Colonic mucosa (tissue), 4 donors: ENCODE results near the gene PLS3. TPM values are rescaled to one million over a fixed set of nuclear protein-coding genes. Genes with fewer than 3 reads are reported as not detected.

ENCODE experiments used
- DNase-seq: peaks from one replicate; pipeline ENCODE4 v3.0.0-alpha.2; 2020
- H3K27ac ChIP-seq: fragments of 200-600 bp; one replicate; pipeline ENCODE4 v1.8.0; 2021
- H3K27me3 ChIP-seq: fragments of 200-600 bp; one replicate; pipeline ENCODE4 v1.8.0; 2021
- H3K36me3 ChIP-seq: fragments of 200-600 bp; one replicate; pipeline ENCODE4 v1.8.0; 2021
- H3K4me1 ChIP-seq: fragments of 200-600 bp; one replicate; pipeline ENCODE4 v1.8.0; 2021; ENCODE audit warnings: mild to moderate bottlenecking
- H3K4me3 ChIP-seq: fragments of 200-600 bp; one replicate; pipeline ENCODE4 v1.8.0; 2021
- H3K9ac ChIP-seq, 2 donors: one replicate each; pipeline ENCODE4 v1.7.0; 2013; ENCODE audit warnings: control low read depth in 2 of 2, low read depth in 2 of 2, low read length in 2 of 2
- H3K9me3 ChIP-seq: fragments of 200-600 bp; one replicate; pipeline ENCODE4 v1.8.0; 2021
- CTCF ChIP-seq: fragments of 200-600 bp; IDR thresholded peaks from one replicate; pipeline ENCODE4 v1.8.0; 2022; ENCODE audit warnings: antibody characterized with exemption, mild to moderate bottlenecking
- intact Hi-C: fragments of 100-400 bp; cut with DNase I; formaldehyde crosslinking; loops from one replicate; pipeline ENCODE4 v1.14.1; 2022
- total RNA-seq, 2 donors: library from RNA; stranded (reverse); fragmentation: NEBNext Ultra II Directional in 1 of 2; extraction: Animal tissue kit (Norgen Biotek cat#: 25700) in 1 of 2; gene quantifications; one replicate each; pipeline ENCODE4 v1.2.1, GENCODE V29; 2021
- donor health status: healthy.
- donor health status: DM: no; HTN: no; CAD: no.
- donor health status: DM: no; HTN: no; CAD: no.

Gene PLS3
- total RNA-seq, 2 donors from 2014 or later = 23.8 to 33.0 TPM

- Histone ChIP-seq H3K9me3 (no peaks in the 10 kb centered on the region), H3K4me1 (no peaks in the 10 kb centered on the region), H3K4me3 (peak overlapping the region; percentile 52), H3K27me3 (peaks cover 27% of the 10 kb centered on the region), H3K9ac (peak overlapping the region in 1 of 2 donors; percentile 26), H3K27ac (peak overlapping the region; percentile 65), H3K36me3 (no peaks in the 10 kb centered on the region)
- peak; percentile 24 for DNase-seq
- intact Hi-C loops = no loop called here
- no peak for TF ChIP-seq CTCF
Observed at GRCh38 chrX:115560211-115560977, 580 bp upstream of the PLS3 start.

- Histone ChIP-seq H3K27ac (peak overlapping the region; percentile 65), H3K9me3 (no peaks in the 10 kb centered on the region), H3K4me1 (no peaks in the 10 kb centered on the region), H3K4me3 (peak overlapping the region; percentile 52), H3K27me3 (peaks cover 27% of the 10 kb centered on the region), H3K9ac (peak overlapping the region; percentile 7 to 53), H3K36me3 (no peaks in the 10 kb centered on the region)
- peak; percentile 29 for DNase-seq
- TF ChIP-seq CTCF = no peak
- intact Hi-C loops = no loop called here
Observed at GRCh38 chrX:115561605-115562479, 868 bp downstream of the PLS3 start.

- H3K27ac ChIP-seq = no peak overlapping the region
- intact Hi-C loops = no loop called here
- H3K4me3 ChIP-seq = peak overlapping the region; percentile 52
- no peaks in the 10 kb centered on the region for H3K4me1 ChIP-seq
- no peak overlapping the region for H3K9ac ChIP-seq
- H3K36me3 ChIP-seq = no peaks in the 10 kb centered on the region
- no peaks in the 10 kb centered on the region for H3K9me3 ChIP-seq
- H3K27me3 ChIP-seq = peaks cover 27% of the 10 kb centered on the region
- no peak for TF ChIP-seq CTCF
- peak; percentile 19 for DNase-seq
Observed at GRCh38 chrX:115562480-115562847, 1.5 kb downstream of the PLS3 start.

- intact Hi-C loops = no loop called here
- no peak overlapping the region for H3K9ac ChIP-seq
- peaks cover 27% of the 10 kb centered on the region for H3K27me3 ChIP-seq
- H3K36me3 ChIP-seq = no peaks in the 10 kb centered on the region
- no peaks in the 10 kb centered on the region for H3K4me1 ChIP-seq
- no peak overlapping the region for H3K4me3 ChIP-seq
- H3K27ac ChIP-seq = no peak overlapping the region
- DNase-seq = no peak
- H3K9me3 ChIP-seq = no peaks in the 10 kb centered on the region
- TF ChIP-seq CTCF = no peak
Observed at GRCh38 chrX:115563633-115564162, 2.7 kb downstream of the PLS3 start.

- H3K9me3 ChIP-seq = no peaks in the 10 kb centered on the region
- no peaks in the 10 kb centered on the region for H3K4me1 ChIP-seq
- H3K9ac ChIP-seq = no peak overlapping the region
- H3K36me3 ChIP-seq = no peaks in the 10 kb centered on the region
- intact Hi-C loops = no loop called here
- no peak overlapping the region for H3K27ac ChIP-seq
- peaks cover 21% of the 10 kb centered on the region for H3K27me3 ChIP-seq
- no peak for DNase-seq
- no peak overlapping the region for H3K4me3 ChIP-seq
- TF ChIP-seq CTCF = no peak
Observed at GRCh38 chrX:115564243-115564642, 3.3 kb downstream of the PLS3 start.
